Heart right ventricle (tissue), 16 donors: ENCODE measurements around the gene PGAP2. TPM values are rescaled to one million over a fixed set of nuclear protein-coding genes. Genes with fewer than 3 reads are reported as not detected.
"Not testable (repeated sequence)": the region's sequence is repeated elsewhere in the genome, so short reads cannot be mapped to it uniquely, and the experiment has no call there.

Experiments
- ATAC-seq, 8 donors: fragments of 200-7000 bp; cut with Tn5 transposase; one replicate each; pipeline ENCODE4 v1.9.1; 2020; ENCODE audit warnings: mild to moderate bottlenecking in 8 of 8, moderate library complexity in 8 of 8, moderate number of reproducible peaks in 1 of 8
- DNase-seq, 2 donors: peaks; one replicate each; pipeline ENCODE4 v3.0.0-alpha.2; 2020
- H3K27ac ChIP-seq, 10 donors: fragments of 200-600 bp; sonication (generic) in 2 of 10; one replicate each; pipeline versions ENCODE4 v1.5.0 to v1.8.0; 2020 to 2022; ENCODE audit warnings: mild to moderate bottlenecking in 3 of 10
- H3K27me3 ChIP-seq, 7 donors: fragments of 200-600 bp; one replicate each; pipeline ENCODE4 v1.8.0; 2021 to 2022; ENCODE audit warnings: mild to moderate bottlenecking in 2 of 7
- H3K36me3 ChIP-seq, 9 donors: fragments of 200-600 bp; sonication (generic) in 1 of 9; one replicate each; pipeline versions ENCODE4 v1.5.0 to v1.8.0; 2020 to 2022; ENCODE audit warnings: mild to moderate bottlenecking in 2 of 9
- H3K4me1 ChIP-seq, 9 donors: fragments of 200-600 bp; sonication (generic) in 1 of 9; one replicate each; pipeline versions ENCODE4 v1.5.0 to v1.8.0; 2020 to 2022; ENCODE audit warnings: mild to moderate bottlenecking in 4 of 9
- H3K4me3 ChIP-seq, 10 donors: fragments of 200-600 bp; sonication (generic) in 2 of 10; one replicate each; pipeline versions ENCODE4 v1.5.0 to v1.8.0; 2020 to 2022; ENCODE audit warnings: mild to moderate bottlenecking in 7 of 10, moderate library complexity in 2 of 10
- H3K9me3 ChIP-seq, 11 donors: fragments of 200-600 bp in 10 of 11; sonication (generic) in 2 of 11; one replicate each; pipeline versions ENCODE4 v1.5.0 to v1.8.0; 2013 to 2022; ENCODE audit warnings: mild to moderate bottlenecking in 2 of 11, control low read depth in 1 of 11, moderate library complexity in 1 of 11
- WGBS, 2 donors: extraction: QIAGEN DNeasy Blood & Tissue Kit; methylation state at CpG; one replicate each; pipeline ENCODE4 v1.1.7; 2013; ENCODE audit warnings: inconsistent platforms in 1 of 2; 5-methylcytosine and 5-hydroxymethylcytosine counted together
- intact Hi-C, 10 donors: fragments of 100-400 bp; cut with DNase I; formaldehyde crosslinking; loops; one replicate each; pipeline versions ENCODE4 v1.11.1 to v1.14.2; 2022
- polyA plus RNA-seq, 2 donors: library from polyadenylated mRNA; stranded (reverse); fragments of 200-250 nt; gene quantifications; one replicate each; pipeline ENCODE4 v1.2.3, GENCODE V29; 2013
- total RNA-seq, 10 donors: library from RNA; stranded (reverse); fragmentation: NEBNext Ultra II Directional in 3 of 10; extraction: Animal tissue kit (Norgen Biotek cat#: 25700) in 3 of 10; gene quantifications; one replicate each; pipeline versions ENCODE4 v1.2.1 to v1.2.4, GENCODE V29; 2021 to 2023
- TF ChIP-seq, protein P1 (sequence below), 9 donors: fragments of 200-600 bp; sonication (generic) in 2 of 9; IDR thresholded peaks; one replicate each; pipeline versions ENCODE4 v1.5.0 to v1.8.0; 2021 to 2022; ENCODE audit warnings: antibody characterized with exemption in 9 of 9, mild to moderate bottlenecking in 5 of 9, moderate library complexity in 1 of 9
- donor health status: Arrhythmogenic right ventricular cardiomyopathy.
- donor health status: ischemic (EF 13 %, LVEDD 7.1; RV severe dilation, severe dysfunction).
- donor health status: healthy with polysubstance abuse.
- donor health status: DM: no; HTN: yes; CAD: no.
- donor health status: DM: no; HTN: no; CAD: no.
- donor health status: ischemic (EF 25% LVEDD 6.9; RV normal size, moderate dysfunction).
- donor health status: ischemic (EF 25% LVEDD 5.7; RV mildly dilated, moderate dysfunction).
- donor health status: healthy.
- donor health status: DM: yes; HTN: yes; CAD: no.
- donor health status: Ischemic cardiomyopathy.
- donor health status: ischemic (EF 35%, LVEDD 5.7; RV mildly dilated, moderate dysfunction).
- donor health status: nonischemic (EF 11% LVEDD 7.7; RV severe dilation, severe dysfunction).
- donor health status: DM: yes; HTN: yes; CAD: no.
- donor health status: PGD.
- donor health status: ischemic (EF 29% LVEDD 5.4; RV normal size, mild dysfunction).
- donor health status: nonischemic (EF 23%, LVEDD 6.1; RV moderate dilation, normal function).

The PGAP2 gene
- total and polyA plus RNA-seq, 12 donors, result 12.7 to 29.8 (median 20.9) TPM

DNA sequence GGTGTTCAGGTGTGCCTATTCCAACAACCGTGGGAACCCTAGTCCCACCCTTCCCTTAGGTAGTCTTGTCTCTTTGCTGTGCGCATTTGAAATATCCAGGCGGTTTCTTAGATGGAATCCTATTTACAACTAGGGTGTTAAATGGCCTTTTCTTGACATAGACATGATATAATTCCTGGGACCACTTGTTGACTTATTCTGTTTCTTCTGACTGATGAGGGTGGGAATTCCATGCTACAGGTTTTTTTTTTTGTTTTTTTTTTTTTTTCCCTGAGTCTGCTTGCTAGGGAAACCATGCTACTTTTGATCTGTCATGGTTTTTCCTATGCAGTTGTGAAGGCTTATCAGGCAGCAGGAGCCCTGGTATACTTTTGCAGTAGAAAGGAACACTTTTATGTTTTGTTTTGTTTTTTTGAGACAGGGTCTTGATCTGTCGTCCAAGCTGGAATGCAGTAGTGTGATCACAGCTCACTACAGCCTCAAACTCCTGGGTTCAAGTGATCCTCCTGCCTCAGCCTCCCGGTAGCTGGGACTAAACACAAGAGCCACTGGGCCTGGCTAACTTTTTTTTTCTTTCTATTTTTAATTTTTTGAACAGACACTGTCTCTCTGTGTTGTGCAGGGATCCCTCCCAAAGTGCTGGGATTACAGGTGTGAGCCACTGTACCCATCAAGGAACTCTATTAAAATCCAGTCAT, 48.6 kb downstream of the PGAP2 start:
- H3K27ac ChIP-seq, result peak overlapping the region in 4 of 10 donors; percentile 5 to 99 (median 98)
- H3K4me3 ChIP-seq, result peak overlapping the region in 9 of 10 donors; percentile 83 to 98 (median 93)
- intact Hi-C loops, result loop anchor here in 9 of 10 donors (5.0 to 10.0 kb wide), 4 partner anchors 45 to 128 kb away; no protein-coding TSS in a partner anchor
- ATAC-seq (no peak), DNase-seq (no peak)
- H3K27me3 ChIP-seq, result no peaks in the 10 kb centered on the region
- H3K4me1 ChIP-seq, result peaks cover 4 to 75% (median 61%) of the 10 kb centered on the region in 9 donors
- TF ChIP-seq, protein P1, sequence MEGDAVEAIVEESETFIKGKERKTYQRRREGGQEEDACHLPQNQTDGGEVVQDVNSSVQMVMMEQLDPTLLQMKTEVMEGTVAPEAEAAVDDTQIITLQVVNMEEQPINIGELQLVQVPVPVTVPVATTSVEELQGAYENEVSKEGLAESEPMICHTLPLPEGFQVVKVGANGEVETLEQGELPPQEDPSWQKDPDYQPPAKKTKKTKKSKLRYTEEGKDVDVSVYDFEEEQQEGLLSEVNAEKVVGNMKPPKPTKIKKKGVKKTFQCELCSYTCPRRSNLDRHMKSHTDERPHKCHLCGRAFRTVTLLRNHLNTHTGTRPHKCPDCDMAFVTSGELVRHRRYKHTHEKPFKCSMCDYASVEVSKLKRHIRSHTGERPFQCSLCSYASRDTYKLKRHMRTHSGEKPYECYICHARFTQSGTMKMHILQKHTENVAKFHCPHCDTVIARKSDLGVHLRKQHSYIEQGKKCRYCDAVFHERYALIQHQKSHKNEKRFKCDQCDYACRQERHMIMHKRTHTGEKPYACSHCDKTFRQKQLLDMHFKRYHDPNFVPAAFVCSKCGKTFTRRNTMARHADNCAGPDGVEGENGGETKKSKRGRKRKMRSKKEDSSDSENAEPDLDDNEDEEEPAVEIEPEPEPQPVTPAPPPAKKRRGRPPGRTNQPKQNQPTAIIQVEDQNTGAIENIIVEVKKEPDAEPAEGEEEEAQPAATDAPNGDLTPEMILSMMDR (IDR thresholded peaks at IDR 0.05), result no peak
- no peaks in the 10 kb centered on the region for H3K9me3 ChIP-seq
- no peaks in the 10 kb centered on the region for H3K36me3 ChIP-seq
- WGBS, 2 donors, result 70 to 79% methylated on average over 5 of the region's 5 CpGs

DNA sequence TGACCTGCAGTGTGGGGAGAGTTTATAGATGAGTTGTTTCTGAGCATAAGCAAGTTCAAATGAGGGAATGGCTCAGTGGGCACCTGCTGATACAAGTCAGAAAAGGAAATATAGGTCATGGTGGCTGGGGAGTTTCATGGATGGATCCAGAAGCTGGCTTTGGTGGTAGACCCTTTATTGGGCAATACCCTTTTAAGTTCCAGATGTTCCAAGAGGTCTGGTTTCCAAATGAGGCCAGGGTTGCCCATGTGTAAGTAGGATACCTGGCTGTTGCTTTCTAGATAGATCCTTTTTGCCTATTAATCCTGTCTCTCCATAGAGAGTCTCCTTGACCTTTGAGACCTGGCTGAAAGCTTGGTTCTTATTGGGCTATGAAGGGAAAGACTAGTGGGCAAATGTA, 49.3 kb downstream of the PGAP2 start:
- Histone ChIP-seq H3K27ac (peak overlapping the region in 3 of 10 donors; percentile 5 to 99 (median 57)), H3K4me3 (peak overlapping the region in 7 of 10 donors; percentile 14 to 98 (median 93))

GRCh38 chr11:3859373-3859881, 51.1 kb downstream of the PGAP2 start:
- intact Hi-C loops, result loop anchor here in 9 of 10 donors (5.0 to 10.0 kb wide), 4 partner anchors 43 to 125 kb away; no protein-coding TSS in a partner anchor
- no peaks in the 10 kb centered on the region for H3K9me3 ChIP-seq
- H3K27ac ChIP-seq, result peak overlapping the region in 8 of 10 donors; percentile 7 to 78 (median 59)
- no peaks in the 10 kb centered on the region for H3K36me3 ChIP-seq
- DNase-seq (peak; percentile 74 to 80), ATAC-seq (peak in 7 of 8 donors; percentile 18 to 72 (median 57))
- WGBS, 2 donors, result 43 to 58% methylated on average over 4 of the region's 4 CpGs
- H3K4me1 ChIP-seq, result peaks cover 4 to 77% (median 58%) of the 10 kb centered on the region in 9 donors
- H3K27me3 ChIP-seq, result no peaks in the 10 kb centered on the region
- H3K4me3 ChIP-seq, result peak overlapping the region in 1 of 10 donors; percentile 15
- TF ChIP-seq, protein P1 (IDR thresholded peaks at IDR 0.05), result no peak

More for the DNA sequence above, 49.3 kb downstream of the PGAP2 start:
- peaks cover 4 to 79% (median 61%) of the 10 kb centered on the region in 9 donors for H3K4me1 ChIP-seq
- H3K27me3 ChIP-seq, result no peaks in the 10 kb centered on the region
- TF ChIP-seq, protein P1 (IDR thresholded peaks at IDR 0.05), result no peak
- H3K9me3 ChIP-seq, result no peaks in the 10 kb centered on the region
- DNase-seq, result no peak
- intact Hi-C loops, result loop anchor here in 9 of 10 donors (5.0 to 10.0 kb wide), 4 partner anchors 45 to 127 kb away; no protein-coding TSS in a partner anchor
- H3K36me3 ChIP-seq, result no peaks in the 10 kb centered on the region
- no peak for ATAC-seq

DNA sequence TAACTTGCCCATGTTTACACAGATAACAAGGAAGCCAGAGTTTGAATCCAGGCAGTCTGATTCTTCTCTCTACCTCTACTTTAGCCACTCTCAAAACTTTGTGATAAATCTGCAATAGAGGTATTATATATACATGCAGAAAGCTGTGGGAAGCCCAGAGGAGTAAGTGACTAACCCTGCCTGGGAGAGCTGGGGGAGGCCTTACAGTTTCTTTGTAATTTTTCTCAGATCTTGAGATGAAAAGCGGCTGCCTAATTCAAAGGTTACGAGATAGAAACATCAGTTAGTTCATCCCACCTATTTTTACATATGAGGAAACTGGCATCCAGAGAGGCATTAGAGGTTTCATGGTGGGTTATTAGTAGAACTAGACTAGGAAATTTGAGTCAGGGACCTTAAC, 52.0 kb downstream of the PGAP2 start:
- Histone ChIP-seq H3K36me3 (no peaks in the 10 kb centered on the region), H3K4me3 (no peak overlapping the region), H3K27me3 (no peaks in the 10 kb centered on the region), H3K4me1 (peaks cover 6 to 82% (median 65%) of the 10 kb centered on the region in 9 donors), H3K9me3 (no peaks in the 10 kb centered on the region), H3K27ac (no peak overlapping the region)
- DNase-seq (no peak), ATAC-seq (no peak)
- WGBS, 2 donors, result 95 to 97% methylated on average over 2 of the region's 2 CpGs
- intact Hi-C loops, result loop anchor here in 1 of 10 donors (10.0 kb wide), 1 partner anchor 84 kb away; no protein-coding TSS in a partner anchor
- TF ChIP-seq, protein P1 (IDR thresholded peaks at IDR 0.05), result no peak

DNA sequence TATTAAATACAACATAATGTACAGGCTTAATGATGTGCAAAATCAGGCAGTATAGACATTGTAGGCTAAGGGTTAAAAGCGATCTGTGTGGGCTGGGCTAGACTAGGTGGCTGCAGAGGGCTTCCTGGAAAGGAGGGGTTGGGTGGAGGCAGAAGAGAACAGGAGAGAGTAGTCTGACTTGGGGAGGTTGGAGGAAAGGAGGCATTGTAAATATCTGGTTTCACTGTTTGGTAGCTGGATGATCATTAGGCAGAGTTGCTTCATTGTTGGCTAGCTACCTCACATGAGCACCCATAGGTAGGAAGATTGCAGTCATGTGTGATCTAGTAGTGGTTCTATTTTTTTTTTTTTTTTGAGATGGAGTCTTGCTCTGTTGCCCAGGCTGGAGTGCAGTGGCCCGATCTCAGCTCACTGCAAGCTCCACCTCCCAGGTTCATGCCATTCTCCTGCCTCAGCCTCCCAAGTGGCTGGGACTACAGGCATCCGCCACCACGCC, 52.6 kb downstream of the PGAP2 start:
- DNase-seq, ATAC-seq, H3K27me3 ChIP-seq, H3K4me3 ChIP-seq, H3K9me3 ChIP-seq, H3K36me3 ChIP-seq: not testable (repeated sequence)
- Histone ChIP-seq H3K4me1 (peaks cover 12 to 88% (median 71%) of the 10 kb centered on the region in 9 donors), H3K27ac (peak overlapping the region in 1 of 10 donors; percentile 18)
- intact Hi-C loops, result loop anchor here in 1 of 10 donors (10.0 kb wide), 1 partner anchor 84 kb away; no protein-coding TSS in a partner anchor
- WGBS, 2 donors, result 82 to 91% methylated on average over 4 of the region's 4 CpGs
